DND-41 (cell line): ENCODE results near the gene CPEB2.

Experiments used
- EZH2 ChIP-seq: IDR thresholded peaks from 3 replicates; pipeline ENCODE4 v1.6.1; 2012; ENCODE audit warnings: borderline replicate concordance, low read depth, mild to moderate bottlenecking, moderate library complexity, low read length, inconsistent platforms; ENCODE audit not compliant: severe bottlenecking
- TF ChIP-seq, protein P1 (sequence below): IDR thresholded peaks from 2 replicates; pipeline ENCODE4 v1.5.1; 2012; ENCODE audit warnings: borderline replicate concordance, low read length, moderate library complexity, mild to moderate bottlenecking; ENCODE audit not compliant: poor library complexity, severe bottlenecking; ENCODE audit errors: extremely low read depth

- TF ChIP-seq, protein P1, sequence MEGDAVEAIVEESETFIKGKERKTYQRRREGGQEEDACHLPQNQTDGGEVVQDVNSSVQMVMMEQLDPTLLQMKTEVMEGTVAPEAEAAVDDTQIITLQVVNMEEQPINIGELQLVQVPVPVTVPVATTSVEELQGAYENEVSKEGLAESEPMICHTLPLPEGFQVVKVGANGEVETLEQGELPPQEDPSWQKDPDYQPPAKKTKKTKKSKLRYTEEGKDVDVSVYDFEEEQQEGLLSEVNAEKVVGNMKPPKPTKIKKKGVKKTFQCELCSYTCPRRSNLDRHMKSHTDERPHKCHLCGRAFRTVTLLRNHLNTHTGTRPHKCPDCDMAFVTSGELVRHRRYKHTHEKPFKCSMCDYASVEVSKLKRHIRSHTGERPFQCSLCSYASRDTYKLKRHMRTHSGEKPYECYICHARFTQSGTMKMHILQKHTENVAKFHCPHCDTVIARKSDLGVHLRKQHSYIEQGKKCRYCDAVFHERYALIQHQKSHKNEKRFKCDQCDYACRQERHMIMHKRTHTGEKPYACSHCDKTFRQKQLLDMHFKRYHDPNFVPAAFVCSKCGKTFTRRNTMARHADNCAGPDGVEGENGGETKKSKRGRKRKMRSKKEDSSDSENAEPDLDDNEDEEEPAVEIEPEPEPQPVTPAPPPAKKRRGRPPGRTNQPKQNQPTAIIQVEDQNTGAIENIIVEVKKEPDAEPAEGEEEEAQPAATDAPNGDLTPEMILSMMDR: no peak
- TF ChIP-seq EZH2: no peak
Measured at GRCh38 chr4:15031993-15032675, 29.9 kb downstream of the CPEB2 start.
